GM19468 (cell line): ENCODE measurements around the gene RALY.

Experiments used
- ATAC-seq: cut with Tn5 transposase; IDR thresholded peaks from one replicate; pipeline ENCODE4 v1.9.1; 2021; ENCODE audit warnings: mild to moderate bottlenecking, moderate library complexity, moderate number of reproducible peaks; ENCODE audit not compliant: unreplicated experiment; ENCODE audit errors: extremely low read depth

The RALY gene

GRCh38 chr20:33993576-33994221 lies at the start of gene RALY:
RALY (plus strand) TSS chr20:33993911; CDS start chr20:34072075, 78,164 bp downstream.
- ATAC-seq, result peak; percentile 28

- ATAC-seq, result no peak
Measured at GRCh38 chr20:33944914-33945313, 48.8 kb upstream of the RALY start.

DNA sequence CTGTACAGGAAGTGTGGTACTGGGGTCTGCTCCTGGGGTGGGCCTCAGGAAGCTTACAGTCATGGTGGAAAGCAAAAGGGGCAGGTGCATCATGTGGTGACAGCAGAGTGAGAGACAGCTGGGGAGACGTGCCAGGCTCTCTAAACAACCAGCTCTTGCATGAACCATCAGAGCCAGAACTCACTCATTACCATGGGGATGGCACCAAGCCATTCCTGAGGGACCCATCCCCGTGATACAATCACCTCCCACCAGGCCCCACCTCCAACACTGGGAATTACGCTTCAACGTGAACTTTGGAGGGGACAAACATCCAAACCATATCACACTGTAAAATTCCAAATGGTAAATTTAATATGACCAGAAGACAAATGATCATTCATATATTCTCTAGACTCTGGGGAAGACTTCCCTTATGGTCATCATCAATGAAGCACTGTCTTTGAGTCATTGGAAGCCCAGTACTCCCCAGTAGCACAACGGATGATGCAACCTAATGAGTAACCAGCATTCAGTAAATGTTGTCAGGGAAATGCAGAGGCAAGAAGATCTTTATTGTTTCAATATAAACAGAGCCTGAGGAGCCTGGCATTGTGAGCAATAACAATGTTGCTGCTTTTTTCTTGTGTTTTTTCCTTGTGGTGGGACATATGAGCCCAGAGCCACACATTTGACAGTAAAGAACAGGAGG lies 48.2 kb upstream of the RALY start:
- ATAC-seq, result no peak

DNA sequence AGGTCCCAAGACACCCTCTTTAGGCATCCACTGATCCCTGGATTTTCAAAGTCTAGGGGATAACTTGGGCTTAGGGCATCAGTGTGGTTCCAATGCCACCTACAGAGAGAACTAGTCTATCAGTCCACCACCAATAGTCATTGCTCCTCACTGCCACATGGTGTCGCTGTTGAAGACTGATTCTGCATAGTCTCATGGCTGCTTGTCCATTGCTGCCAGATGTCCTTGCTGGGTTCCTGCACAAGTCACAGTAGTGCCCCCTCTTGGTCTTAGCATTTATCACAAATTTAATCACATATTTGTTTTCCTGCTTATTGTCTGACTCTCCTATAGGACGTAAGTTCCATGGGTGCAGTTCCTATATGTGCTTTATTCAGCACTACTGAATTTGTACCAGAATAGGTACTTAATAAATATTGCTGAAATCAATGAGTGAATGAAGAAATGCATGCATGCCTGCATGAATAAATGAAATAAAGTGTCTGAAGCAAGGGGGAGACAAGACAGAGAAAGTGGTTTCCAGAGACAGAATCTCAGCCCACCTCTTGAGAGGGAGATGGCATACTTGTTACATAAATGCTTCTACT lies 45.9 kb upstream of the RALY start:
- no peak for ATAC-seq

- no peak for ATAC-seq
Measured at GRCh38 chr20:33948480-33948879, 45.2 kb upstream of the RALY start.

GRCh38 chr20:33951171-33951570 lies 42.5 kb upstream of the RALY start:
- ATAC-seq, result no peak

- no peak for ATAC-seq
Measured at GRCh38 chr20:33954504-33954903, 39.2 kb upstream of the RALY start.

DNA sequence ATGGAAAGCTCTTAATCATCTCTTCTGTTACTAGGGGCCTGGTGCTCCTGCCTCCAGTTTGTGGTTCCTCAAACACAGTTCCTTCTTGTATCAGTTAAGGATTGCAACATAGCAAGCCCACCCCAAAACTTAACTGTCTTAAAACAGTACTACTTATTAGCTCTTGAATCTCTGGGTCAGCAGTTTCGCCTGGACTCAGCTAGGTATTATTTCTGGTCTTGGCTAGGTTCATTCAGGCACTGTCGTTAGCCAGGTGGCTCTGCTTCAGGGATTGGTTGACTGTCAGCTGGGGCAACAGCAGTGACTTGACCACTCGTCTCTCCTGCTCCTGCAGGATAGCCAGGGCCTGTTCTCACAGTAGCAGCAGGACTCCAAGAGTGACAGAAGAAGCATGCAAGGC lies 30.0 kb upstream of the RALY start:
- no peak for ATAC-seq

DNA sequence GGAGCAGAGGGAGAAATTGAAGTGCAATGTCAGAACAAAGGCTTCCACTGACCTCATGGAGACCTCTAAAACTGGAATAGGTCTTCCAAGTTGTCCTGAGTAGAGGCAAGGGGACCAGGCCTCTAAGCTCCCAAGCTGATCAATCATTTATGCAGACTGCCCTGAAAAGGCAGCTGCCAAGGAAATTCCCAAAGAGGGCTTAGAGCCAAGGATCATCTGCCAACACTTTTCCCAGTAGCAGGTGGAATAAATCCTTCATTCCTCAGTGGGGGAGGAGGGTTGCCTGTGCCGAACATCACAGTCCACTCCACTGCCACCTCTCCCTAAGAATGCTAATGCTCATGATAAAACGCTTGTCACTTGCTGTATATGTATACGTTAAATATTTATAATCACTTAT lies 29.3 kb upstream of the RALY start:
- no peak for ATAC-seq

DNA sequence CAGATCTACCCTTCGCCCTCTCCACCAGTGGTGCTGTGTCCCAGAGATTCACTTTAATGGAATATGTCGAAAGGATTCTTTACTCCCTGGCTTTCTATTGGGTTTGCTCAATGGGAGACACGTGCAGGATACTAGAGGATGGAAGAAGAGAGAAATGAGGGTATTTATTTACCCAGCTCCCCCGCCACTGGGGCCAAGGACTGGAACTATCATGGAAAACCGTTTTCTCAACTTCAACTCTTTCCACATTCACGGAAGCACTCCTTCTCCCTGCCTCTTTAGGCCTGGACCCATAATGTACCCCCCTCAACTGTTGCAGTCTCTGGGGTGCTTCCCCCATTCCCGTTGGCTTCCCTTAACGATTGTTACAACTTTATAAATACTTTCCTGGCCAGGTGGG lies 26.6 kb upstream of the RALY start:
- ATAC-seq, result no peak

DNA sequence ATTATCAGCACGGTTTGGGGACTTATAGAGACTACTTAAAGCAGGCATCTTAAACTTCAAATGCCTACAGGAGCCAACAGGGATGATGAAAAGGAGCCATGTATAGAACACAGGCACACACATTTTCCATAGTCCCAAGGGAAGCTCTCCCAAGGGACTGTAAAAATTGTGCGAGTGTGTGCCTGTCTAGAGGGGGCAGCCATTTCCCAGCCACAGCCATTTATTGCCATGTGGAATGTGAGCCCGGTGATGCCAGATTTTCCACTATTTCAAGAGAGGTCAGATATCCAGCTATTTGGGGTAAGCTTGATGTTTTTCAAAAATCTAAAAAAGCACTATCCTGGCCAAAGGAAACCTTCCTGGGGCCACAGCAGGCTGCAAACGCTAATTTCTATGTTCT lies 24.1 kb upstream of the RALY start:
- no peak for ATAC-seq

DNA sequence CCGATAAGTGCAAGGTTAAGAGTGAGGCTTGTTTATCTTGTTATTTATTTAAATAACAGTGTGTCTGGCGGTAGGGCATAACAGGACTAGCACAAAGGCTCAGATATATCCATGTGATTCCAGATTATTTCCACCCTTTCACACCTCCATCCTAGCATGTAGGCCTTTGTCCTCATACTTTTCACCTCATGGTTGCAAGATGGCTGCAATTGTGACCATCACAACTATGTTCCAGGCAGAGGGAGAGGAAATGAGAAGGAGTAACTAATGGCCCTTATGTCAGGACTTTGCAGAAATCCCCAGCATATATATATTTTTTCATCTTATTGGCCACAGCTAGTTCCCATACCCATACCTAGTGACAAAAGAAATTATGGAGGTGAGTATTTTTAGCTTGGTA lies 23.5 kb upstream of the RALY start:
- ATAC-seq, result no peak

GRCh38 chr20:33971147-33971975 lies 22.4 kb upstream of the RALY start:
- no peak for ATAC-seq

DNA sequence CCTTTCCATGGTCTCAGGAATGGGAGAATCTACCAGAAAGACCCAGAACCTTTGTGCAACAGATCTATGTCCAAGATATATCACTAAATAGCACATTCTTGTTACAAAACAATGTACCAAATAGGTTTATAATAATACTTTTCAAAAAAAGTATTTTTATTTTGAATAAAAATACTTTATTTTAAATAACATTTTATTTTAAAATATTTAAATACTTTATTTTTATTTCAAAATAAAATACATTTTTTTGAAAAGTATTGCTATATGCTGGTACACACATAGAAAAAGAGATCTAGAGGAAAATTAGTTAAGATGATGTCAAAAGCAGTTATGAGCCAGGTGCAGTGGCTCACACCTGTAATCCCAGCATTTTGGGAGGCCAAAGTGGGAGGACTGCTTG lies 16.8 kb upstream of the RALY start:
- no peak for ATAC-seq

DNA sequence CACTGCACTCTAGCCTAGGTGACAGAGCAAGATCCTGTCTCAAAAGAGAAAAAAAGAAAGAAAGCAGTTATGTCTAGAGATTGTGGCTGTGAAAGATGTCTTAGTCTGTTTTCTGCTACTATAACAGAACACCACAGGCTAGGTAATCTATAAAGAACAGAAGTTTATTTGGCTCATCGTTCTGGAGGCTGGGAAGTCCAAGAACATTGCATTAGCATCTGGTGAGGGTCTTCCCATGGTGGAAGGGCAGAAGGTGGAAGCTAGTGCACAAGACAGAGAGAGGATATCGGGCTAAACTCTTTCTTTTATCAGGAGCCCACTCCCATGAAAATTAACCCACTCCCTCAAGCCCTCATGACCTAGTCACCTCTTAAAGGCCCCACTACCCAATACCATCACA lies 16.2 kb upstream of the RALY start:
- ATAC-seq, result no peak

DNA sequence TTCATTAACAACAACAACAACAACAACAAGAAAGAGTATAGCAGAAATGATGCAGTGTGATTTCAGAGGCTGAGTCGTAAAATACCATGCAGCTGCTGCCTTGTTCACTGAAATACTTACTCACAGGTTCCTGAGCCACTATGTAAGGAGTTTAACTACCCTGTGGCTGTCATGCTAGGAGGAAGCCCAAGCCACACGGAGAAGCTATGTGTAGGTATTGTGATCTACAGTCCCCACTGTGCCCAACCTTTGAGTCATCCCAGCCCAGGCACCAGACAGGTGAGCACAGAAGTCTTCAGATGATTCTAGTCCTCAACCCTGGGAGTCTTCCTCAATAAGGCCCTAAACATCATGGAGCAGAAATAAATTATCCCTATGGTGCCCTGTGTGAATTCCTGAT lies 14.6 kb upstream of the RALY start:
- ATAC-seq, result no peak

DNA sequence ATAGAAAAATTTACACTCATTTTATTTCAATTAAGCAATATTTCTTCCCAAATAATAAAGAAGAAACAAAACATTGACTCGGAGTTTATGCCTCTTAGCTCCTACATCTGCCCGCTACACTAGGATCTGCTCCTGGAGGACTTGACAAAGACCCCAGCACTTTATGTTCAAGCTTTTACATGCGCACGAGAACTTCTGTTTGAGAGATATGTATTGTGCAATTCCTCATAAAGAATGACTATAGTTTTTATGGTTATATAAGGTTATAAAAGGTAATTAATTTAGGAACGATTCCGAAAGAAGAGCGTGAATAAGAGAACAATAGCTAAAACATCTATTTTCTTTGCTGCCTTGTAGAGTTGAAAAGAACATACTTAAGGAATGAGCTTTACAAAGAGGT lies 12.4 kb upstream of the RALY start:
- ATAC-seq, result no peak

DNA sequence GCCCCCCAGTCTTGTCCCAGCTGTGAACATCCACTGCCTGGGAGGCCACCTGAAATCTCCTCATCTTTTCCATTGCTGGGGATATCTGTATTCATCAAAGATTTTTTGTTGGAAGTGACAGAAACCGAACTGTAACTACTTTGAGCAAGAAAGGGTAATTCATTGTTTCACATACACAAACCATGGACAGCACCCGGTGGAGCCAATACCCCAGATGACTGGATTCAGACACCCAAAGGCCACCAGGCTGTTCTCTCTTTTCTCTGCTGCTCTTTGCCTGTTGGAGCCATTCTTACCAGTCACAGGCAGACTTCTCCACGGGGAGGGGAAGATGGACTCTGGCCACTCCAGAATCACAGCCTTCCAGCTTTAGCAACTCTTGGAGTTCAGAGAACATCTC lies 11.7 kb upstream of the RALY start:
- ATAC-seq, result no peak

GRCh38 chr20:33983371-33983770 lies 10.3 kb upstream of the RALY start:
- ATAC-seq, result no peak

GRCh38 chr20:33984182-33984719 lies 9.5 kb upstream of the RALY start:
- ATAC-seq, result no peak

DNA sequence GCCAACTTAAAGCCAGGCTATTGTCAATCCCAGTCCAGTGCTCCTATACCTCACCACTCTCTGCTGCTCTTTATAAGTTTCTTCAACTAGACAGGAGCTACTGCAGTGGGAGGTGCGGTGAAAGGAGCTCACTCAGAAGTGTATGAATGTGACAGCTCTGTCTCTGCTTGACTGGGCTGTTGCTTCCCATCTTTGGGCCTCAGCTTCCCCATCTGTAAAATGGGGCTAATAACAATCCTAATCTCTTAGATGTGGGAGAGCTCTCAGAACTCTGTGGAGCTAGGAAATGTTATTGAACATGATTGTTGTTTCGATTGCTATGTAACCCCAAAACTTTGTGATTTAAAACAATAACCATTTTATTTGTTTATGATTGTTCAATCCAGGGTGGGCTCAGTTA lies 8.4 kb upstream of the RALY start:
- ATAC-seq, result no peak
